Measurements from ENCODE around the gene PLIN3.
"Not testable (repeated sequence)": the region's sequence is repeated elsewhere in the genome, so short reads cannot be mapped to it uniquely, and the experiment has no call there.

PLIN3 gene

GRCh38 chr19:4892962-4893361 lies 25.5 kb upstream of the PLIN3 start:
- DNase-seq = not testable (repeated sequence)

- no peak for DNase-seq
These were observed 23.6 kb upstream of the PLIN3 start for GRCh38 chr19:4891066-4891465.

DNA sequence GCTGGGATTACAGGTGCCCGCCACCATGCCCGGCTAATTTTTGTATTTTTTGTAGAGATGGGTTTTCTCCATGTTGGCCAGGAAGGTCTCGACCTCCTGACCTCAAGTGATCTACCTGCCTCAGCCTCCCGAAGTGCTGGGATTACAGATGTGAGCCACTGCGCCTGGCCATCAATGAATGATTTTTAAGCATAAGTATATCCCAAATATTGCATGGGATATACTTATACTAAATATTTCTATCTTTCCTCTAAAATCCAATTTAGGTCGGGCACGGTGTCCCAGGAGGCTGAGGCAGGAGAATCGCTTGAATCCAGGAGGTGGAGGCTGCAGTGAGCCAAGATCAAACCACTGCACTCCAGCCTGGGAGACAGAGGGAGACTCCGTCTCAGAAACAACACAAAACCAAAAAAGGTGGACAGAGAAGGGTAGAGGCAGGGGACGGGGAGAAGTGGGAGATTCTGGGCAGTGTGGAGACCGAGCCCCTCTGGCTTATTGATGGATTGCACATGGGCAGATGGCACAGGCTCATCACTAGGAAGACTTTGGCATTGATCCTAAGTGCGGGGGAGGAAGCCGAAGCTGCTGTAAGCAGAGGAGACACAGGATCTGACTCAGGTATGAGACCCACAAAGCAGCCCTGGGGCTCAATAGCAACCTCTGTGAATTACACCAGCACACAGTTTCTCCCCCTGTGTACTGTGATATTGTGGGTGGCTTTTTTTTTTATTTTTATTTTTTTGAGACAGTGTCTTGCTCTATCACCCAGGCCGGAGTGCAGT lies 21.8 kb upstream of the PLIN3 start:
- peak in 1 of 51 donors; percentile 5 for DNase-seq

- not testable (repeated sequence) for DNase-seq
These were observed 20.3 kb upstream of the PLIN3 start for GRCh38 chr19:4887803-4888202.

DNA sequence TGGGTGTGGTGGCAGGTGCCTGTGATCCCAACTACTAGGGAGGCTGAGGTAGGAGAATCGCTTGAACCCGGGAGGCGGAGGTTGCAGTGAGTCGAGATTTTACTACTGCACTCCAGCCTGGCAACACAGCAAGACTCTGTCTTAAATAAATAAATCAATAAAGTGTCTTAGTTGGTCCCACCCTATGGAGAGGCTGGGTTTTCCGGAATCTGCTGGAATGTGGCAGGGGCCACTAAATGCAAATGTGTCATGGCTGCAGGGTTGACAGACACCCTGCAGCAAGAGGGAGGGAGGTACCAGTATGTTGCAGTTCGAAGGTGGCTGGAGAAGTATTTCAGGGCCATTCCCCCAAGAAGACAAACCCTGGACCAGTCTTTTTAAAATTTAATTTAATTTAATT lies 17.5 kb upstream of the PLIN3 start:
- DNase-seq = not testable (repeated sequence)

- not testable (repeated sequence) for DNase-seq
These were observed 15.4 kb upstream of the PLIN3 start for GRCh38 chr19:4882874-4883273.

- peak in 1 of 51 donors; percentile 34 for DNase-seq
These were observed 11.6 kb upstream of the PLIN3 start for GRCh38 chr19:4879041-4879440.

GRCh38 chr19:4878491-4878968 lies 11.1 kb upstream of the PLIN3 start:
- DNase-seq = peak in 28 of 51 donors; percentile 47 to 94 (median 70)

DNA sequence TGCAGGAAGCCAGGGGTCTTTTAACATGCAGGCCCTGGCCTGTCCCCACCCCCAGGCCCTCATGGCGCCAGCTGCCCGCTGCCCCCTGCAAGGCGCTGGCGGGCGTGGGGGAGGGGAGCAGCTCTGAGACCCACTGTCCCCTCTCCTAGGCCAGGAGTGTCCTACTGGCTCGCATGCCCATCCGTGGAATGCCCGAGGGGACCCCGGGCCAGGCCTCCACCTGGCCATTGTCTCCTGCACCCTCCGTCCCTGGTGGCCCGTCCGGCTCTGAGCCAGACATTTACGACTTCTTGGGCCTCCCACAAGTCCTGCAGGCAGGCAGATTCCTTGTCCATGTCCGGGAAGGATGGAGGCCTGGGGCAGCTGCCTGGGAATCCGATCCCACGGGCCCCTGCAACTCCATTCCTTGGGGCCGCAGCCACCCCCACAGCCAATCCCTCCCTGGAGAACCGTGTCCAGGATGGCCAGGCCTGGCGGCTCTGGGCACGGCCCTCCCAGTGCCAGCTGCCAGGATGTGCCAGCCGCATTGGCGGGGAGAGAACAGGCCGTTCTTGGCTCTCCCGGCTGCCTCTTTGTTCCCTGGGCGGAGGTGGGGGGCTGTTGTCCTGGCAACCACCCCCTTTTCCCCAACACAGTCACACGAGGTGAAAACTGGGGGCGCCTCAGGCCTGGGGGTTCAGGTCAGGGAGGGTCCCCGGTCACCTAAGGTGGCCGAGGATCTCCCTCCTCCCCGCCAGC lies 10.5 kb upstream of the PLIN3 start:
- peak; percentile 39 to 96 (median 87) for DNase-seq

GRCh38 chr19:4873930-4874329 lies 6.5 kb upstream of the PLIN3 start:
- no peak for DNase-seq

- no peak for DNase-seq
These were observed 4.2 kb upstream of the PLIN3 start for GRCh38 chr19:4871711-4872110.

DNA sequence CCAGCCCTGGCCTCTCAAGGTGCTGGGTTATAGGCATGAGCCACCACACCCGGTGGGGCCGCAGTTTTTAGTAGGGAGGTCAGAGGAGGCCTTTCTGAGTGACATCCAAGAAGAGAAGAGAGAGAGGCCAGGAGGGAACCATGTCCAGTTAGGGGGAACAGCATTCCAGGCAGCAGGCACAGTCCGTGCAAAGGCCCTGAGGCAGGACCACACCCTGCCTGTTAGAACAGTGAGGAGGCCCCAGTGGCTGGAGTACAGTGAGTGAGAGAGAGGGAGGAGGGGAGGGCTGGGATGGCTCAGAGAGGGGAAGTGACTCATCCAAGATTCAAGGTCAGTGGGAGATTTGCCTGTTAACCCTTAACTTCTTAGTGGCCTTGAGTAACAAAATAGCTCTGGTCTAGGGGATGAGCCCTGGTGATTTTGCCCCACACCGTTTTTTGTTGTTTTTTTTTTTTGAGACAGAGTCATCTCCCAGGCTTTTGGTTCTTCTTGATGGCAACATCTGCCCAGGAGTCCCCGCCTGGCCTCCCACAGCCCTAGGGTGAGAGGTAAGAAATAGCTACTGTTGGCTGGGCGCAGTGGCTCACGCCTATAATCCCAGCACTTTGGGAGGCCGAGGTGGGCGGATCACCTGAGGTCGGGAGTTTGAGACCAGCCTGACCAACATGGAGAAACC lies 2.7 kb upstream of the PLIN3 start:
- peak in 3 of 51 donors; percentile 5 to 18 (median 8) for DNase-seq

- DNase-seq = no peak
These were observed 893 bp upstream of the PLIN3 start for GRCh38 chr19:4868286-4868834.

- peak in 23 of 51 donors; percentile 5 to 33 (median 12) for DNase-seq
These were observed 657 bp downstream of the PLIN3 start for GRCh38 chr19:4866595-4867424.

DNA sequence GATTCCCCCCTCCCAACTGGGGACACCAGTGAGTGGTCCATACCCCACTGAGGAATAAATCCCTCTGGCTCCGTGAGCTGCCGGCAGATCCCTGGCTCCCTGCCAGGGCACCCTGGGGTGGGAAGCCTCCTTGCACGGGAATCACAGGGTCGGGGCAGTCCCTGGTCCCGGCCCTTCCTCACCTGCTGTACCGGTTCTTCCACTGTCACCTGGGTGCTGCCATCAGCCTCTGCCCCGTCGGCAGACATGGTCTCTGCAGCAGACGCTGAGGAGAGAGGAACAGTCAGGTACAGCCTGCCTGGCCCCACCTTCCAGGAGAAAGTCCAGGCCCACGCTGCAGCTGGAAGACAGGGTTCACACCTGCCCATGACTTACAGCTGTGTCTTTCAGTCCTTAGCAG lies 6.3 kb downstream of the PLIN3 start:
- DNase-seq = no peak

- DNase-seq = no peak
These were observed 7.8 kb downstream of the PLIN3 start for GRCh38 chr19:4859697-4860096.

DNA sequence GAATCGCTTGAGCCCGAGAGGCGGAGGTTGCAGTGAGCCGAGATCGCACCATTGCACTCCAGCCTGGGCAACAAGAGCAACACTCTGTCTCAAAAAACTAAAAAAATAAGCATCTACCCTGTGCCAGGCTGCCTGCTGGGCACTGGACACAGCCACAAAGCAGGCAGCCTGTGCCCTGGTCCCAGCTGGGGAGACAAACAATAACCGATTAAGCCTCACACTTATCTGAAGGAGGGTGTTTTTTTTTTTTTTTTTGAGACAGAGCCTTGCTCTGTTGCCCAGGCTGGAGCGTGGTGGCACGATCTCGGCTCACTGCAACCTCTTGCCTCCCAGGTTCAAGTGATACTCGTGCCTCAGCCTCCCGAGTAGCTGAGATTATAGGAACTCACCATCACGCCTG lies 11.0 kb downstream of the PLIN3 start:
- peak in 11 of 51 donors; percentile 6 to 45 (median 20) for DNase-seq

DNA sequence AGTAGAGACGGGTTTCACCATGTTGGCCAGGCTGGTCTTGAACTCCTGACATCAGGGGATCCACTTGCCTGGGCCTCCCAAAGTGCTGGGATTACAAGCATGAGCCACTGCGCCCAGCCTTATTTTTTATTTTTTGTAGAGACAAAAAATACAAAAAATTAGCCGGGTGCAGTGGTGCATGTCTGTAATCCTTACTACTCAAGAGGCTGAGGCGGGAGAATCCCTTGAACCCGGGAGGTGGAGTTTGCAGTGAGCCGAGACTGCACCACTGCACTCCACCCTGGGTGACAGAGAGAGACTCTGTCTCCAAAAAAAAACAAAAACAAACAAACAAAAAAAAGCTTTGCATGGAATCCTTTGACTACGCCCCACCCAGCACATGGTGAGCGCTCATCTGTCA lies 14.0 kb downstream of the PLIN3 start:
- DNase-seq = not testable (repeated sequence)

GRCh38 chr19:4852484-4852883 lies 15.0 kb downstream of the PLIN3 start:
- no peak for DNase-seq

DNA sequence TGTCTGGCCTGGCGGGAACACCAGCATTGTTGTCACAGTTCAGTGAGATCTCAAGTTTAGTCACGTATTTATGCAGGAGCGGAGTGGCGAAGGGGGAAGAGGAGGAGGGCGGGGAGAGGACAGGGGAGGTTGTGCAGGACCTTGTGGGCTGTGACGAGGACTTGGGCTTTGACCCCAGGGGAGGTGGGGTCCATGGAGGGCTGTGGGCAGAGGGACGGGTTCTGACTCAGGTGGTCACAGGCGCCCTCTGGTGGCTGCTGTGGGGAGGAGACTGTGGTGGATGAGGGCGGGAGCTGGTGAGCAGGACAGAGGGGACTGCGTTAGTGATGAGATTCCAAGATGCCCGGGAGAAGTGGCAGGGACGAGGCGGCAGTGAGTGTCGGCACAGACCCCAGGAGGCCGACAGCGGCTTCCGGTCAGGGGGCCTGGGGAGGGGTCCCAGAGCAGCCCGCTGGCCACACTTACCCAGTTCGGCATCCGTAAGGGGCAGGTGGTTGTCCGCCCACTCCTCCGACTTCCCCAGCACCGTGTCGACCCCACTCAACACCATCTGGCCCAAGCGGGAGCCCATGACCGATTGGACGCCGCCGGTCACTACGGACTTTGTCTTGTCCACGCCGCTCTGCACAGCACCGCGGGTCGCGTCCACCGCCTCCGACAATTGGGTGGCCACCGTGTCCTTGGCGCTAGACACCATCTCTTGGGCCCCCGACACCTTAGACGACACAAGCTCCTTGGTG lies 15.7 kb downstream of the PLIN3 start:
- peak in 42 of 51 donors; percentile 6 to 82 (median 38) for DNase-seq

Data from hypothalamus (tissue), 51 donors.